Ascending aorta (tissue), 2 donors: Measurements from ENCODE around the gene JMY. TPM values are rescaled to one million over a fixed set of nuclear protein-coding genes. Genes with fewer than 3 reads are reported as not detected.

Source experiments
- DNase-seq, 2 donors: peaks; one replicate each; pipeline ENCODE4 v3.0.0-alpha.2; 2019; ENCODE audit warnings: low spot score in 2 of 2
- H3K27ac ChIP-seq, 2 donors: fragments of 200-600 bp; sonication (generic); one replicate each; pipeline ENCODE4 v1.5.1; 2016 to 2017; ENCODE audit warnings: mild to moderate bottlenecking in 1 of 2
- H3K27me3 ChIP-seq: fragments of 200-600 bp; sonication (generic); one replicate; pipeline ENCODE4 v1.5.1; 2017
- H3K36me3 ChIP-seq, 2 donors: fragments of 200-600 bp; sonication (generic); one replicate each; pipeline ENCODE4 v1.5.1; 2016
- H3K4me1 ChIP-seq, 2 donors: fragments of 200-600 bp; sonication (generic); one replicate each; pipeline ENCODE4 v1.5.1; 2016 to 2017; ENCODE audit warnings: mild to moderate bottlenecking in 1 of 2
- H3K4me3 ChIP-seq, 2 donors: fragments of 200-600 bp; sonication (generic); one replicate each; pipeline ENCODE4 v1.5.1; 2016 to 2017; ENCODE audit warnings: mild to moderate bottlenecking in 1 of 2
- H3K9me3 ChIP-seq, 2 donors: fragments of 200-600 bp; sonication (generic); one replicate each; pipeline ENCODE4 v1.5.1; 2016
- CTCF ChIP-seq, 3 experiments: fragments of 200-600 bp in 2 of 3; fragments of 450-650 bp in 1 of 3; sonication (generic) in 2 of 3; IDR thresholded peaks; one replicate each; pipeline ENCODE4 v1.5.1; 2016 to 2019; ENCODE audit warnings: antibody characterized with exemption in 3 of 3, mild to moderate bottlenecking in 1 of 3, moderate library complexity in 1 of 3
- intact Hi-C: fragments of 100-400 bp; cut with DNase I; formaldehyde crosslinking; loops from one replicate; pipeline ENCODE4 v1.15.1; 2023
- total RNA-seq: library from RNA; depleted of rRNA; stranded (reverse); fragments of >200 nt; gene quantifications from one replicate; pipeline ENCODE4 v1.1.0, GENCODE V29; 2016

Gene JMY
- total RNA-seq, 1 donor from 2014 or later: 5.2 TPM

GRCh38 chr5:79297661-79298060, 61.7 kb downstream of the JMY start:
- intact Hi-C loops: no loop called here
- Histone ChIP-seq H3K36me3 (peaks cover 16 to 46% of the 10 kb centered on the region in 2 donors), H3K4me1 (no peaks in the 10 kb centered on the region), H3K27me3 (no peaks in the 10 kb centered on the region), H3K9me3 (no peaks in the 10 kb centered on the region), H3K27ac (no peak overlapping the region), H3K4me3 (no peak overlapping the region)
- no peak for TF ChIP-seq CTCF (IDR thresholded peaks at IDR 0.05)
- DNase-seq: no peak

- no peaks in the 10 kb centered on the region for H3K9me3 ChIP-seq
- no peak for DNase-seq
- no peaks in the 10 kb centered on the region for H3K4me1 ChIP-seq
- TF ChIP-seq CTCF (IDR thresholded peaks at IDR 0.05): no peak
- no peaks in the 10 kb centered on the region for H3K27me3 ChIP-seq
- peaks cover 24 to 65% of the 10 kb centered on the region in 2 donors for H3K36me3 ChIP-seq
- H3K27ac ChIP-seq: no peak overlapping the region
- H3K4me3 ChIP-seq: no peak overlapping the region
- intact Hi-C loops: no loop called here
Measured at GRCh38 chr5:79301046-79301712, 65.2 kb downstream of the JMY start.

GRCh38 chr5:79302454-79302853, 66.5 kb downstream of the JMY start:
- H3K27me3 ChIP-seq: no peaks in the 10 kb centered on the region
- no peaks in the 10 kb centered on the region for H3K4me1 ChIP-seq
- H3K4me3 ChIP-seq: no peak overlapping the region
- DNase-seq: no peak
- no peak for TF ChIP-seq CTCF (IDR thresholded peaks at IDR 0.05)
- H3K27ac ChIP-seq: no peak overlapping the region
- no peaks in the 10 kb centered on the region for H3K9me3 ChIP-seq
- H3K36me3 ChIP-seq: peaks cover 25 to 75% of the 10 kb centered on the region in 2 donors
- intact Hi-C loops: no loop called here

- intact Hi-C loops: no loop called here
- Histone ChIP-seq H3K9me3 (no peaks in the 10 kb centered on the region), H3K27ac (no peak overlapping the region), H3K36me3 (peaks cover 21 to 48% of the 10 kb centered on the region in 2 donors), H3K27me3 (no peaks in the 10 kb centered on the region), H3K4me1 (no peaks in the 10 kb centered on the region), H3K4me3 (no peak overlapping the region)
- DNase-seq: no peak
- no peak for TF ChIP-seq CTCF (IDR thresholded peaks at IDR 0.05)
Measured at GRCh38 chr5:79305706-79306105, 69.8 kb downstream of the JMY start.

- H3K36me3 ChIP-seq: peaks cover 21 to 55% of the 10 kb centered on the region in 2 donors
- DNase-seq: no peak
- intact Hi-C loops: no loop called here
- no peak overlapping the region for H3K4me3 ChIP-seq
- no peaks in the 10 kb centered on the region for H3K27me3 ChIP-seq
- H3K9me3 ChIP-seq: no peaks in the 10 kb centered on the region
- no peak overlapping the region for H3K27ac ChIP-seq
- H3K4me1 ChIP-seq: no peaks in the 10 kb centered on the region
- TF ChIP-seq CTCF (IDR thresholded peaks at IDR 0.05): no peak
Measured at GRCh38 chr5:79318935-79319614, 83.1 kb downstream of the JMY start.
